ENCODE measurements around the gene FASTK. TPM values are rescaled to one million over a fixed set of nuclear protein-coding genes. Genes with fewer than 3 reads are reported as not detected.

FASTK gene
- total and polyA plus RNA-seq, 10 donors: 72.9 to 183 (median 85.5) TPM

- TF ChIP-seq POLR2AphosphoS5 (IDR thresholded peaks at IDR 0.05): no peak
- no peak for TF ChIP-seq CTCF (IDR thresholded peaks at IDR 0.05 in 8 of 11, conservative IDR thresholded peaks at IDR 0.05 in 3 of 11)
- no peak for TF ChIP-seq POLR2A (IDR thresholded peaks at IDR 0.05)
- no peak for DNase-seq
- Histone ChIP-seq H3K9me3 (no peaks in the 10 kb centered on the region), H3K27ac (no peak overlapping the region), H3K36me3 (peaks cover 0 to 38% (median 21%) of the 10 kb centered on the region in 6 donors), H3K4me1 (peaks cover 0 to 47% (median 26%) of the 10 kb centered on the region in 6 donors), H3K27me3 (replicated peaks in 1 of 7) (peaks cover 0 to 21% (median 0%) of the 10 kb centered on the region in 7 donors), H3K4me3 (peak overlapping the region in 5 of 8 donors; percentile 15 to 66 (median 22))
- 9 to 21% (median 13%) methylated on average over 55 to 114 of the region's 114 CpGs for WGBS, 5 donors
- intact Hi-C loops (cut with DNase I; ENCODE audit: low total_unique reads): no loop called here
Measured at GRCh38 chr7:151115121-151115835, 34.7 kb upstream of the FASTK start.

GRCh38 chr7:151114151-151115090 is 33.8 kb upstream of the FASTK start:
- peaks cover 0 to 56% (median 26%) of the 10 kb centered on the region in 6 donors for H3K4me1 ChIP-seq
- peak overlapping the region in 4 of 8 donors; percentile 18 to 66 (median 24) for H3K4me3 ChIP-seq
- peaks cover 0 to 21% (median 0%) of the 10 kb centered on the region in 7 donors for H3K27me3 ChIP-seq (replicated peaks in 1 of 7)

GRCh38 chr7:151113344-151114150 is 32.9 kb upstream of the FASTK start:
- Histone ChIP-seq H3K4me3 (no peak overlapping the region), H3K27ac (peak overlapping the region in 1 of 8 donors; percentile 7), H3K9me3 (no peaks in the 10 kb centered on the region), H3K4me1 (peaks cover 0 to 56% (median 26%) of the 10 kb centered on the region in 6 donors), H3K36me3 (peaks cover 0 to 21% (median 5%) of the 10 kb centered on the region in 6 donors), H3K27me3 (replicated peaks in 1 of 7) (peaks cover 0 to 21% (median 0%) of the 10 kb centered on the region in 7 donors)
- WGBS, 5 donors: 79 to 89% (median 86%) methylated on average over 13 of the region's 13 CpGs
- intact Hi-C loops (cut with DNase I; ENCODE audit: low total_unique reads): loop anchor here (5.0 kb wide), 2 partner anchors 81 to 216 kb away; no protein-coding TSS in a partner anchor
- TF ChIP-seq CTCF (IDR thresholded peaks at IDR 0.05 in 8 of 11, conservative IDR thresholded peaks at IDR 0.05 in 3 of 11): no peak
- TF ChIP-seq POLR2A (IDR thresholded peaks at IDR 0.05): no peak
- no peak for TF ChIP-seq POLR2AphosphoS5 (IDR thresholded peaks at IDR 0.05)
- DNase-seq: no peak

More at GRCh38 chr7:151114151-151115090, 33.8 kb upstream of the FASTK start:
- peak overlapping the region in 1 of 8 donors; percentile 7 for H3K27ac ChIP-seq
- H3K9me3 ChIP-seq: no peaks in the 10 kb centered on the region
- TF ChIP-seq CTCF (IDR thresholded peaks at IDR 0.05 in 8 of 11, conservative IDR thresholded peaks at IDR 0.05 in 3 of 11) (no peak), POLR2AphosphoS5 (IDR thresholded peaks at IDR 0.05) (no peak), POLR2A (IDR thresholded peaks at IDR 0.05) (no peak)
- intact Hi-C loops (cut with DNase I; ENCODE audit: low total_unique reads): loop anchor here (5.0 kb wide), 2 partner anchors 82 to 217 kb away; no protein-coding TSS in a partner anchor
- no peak for DNase-seq
- 34 to 88% (median 37%) methylated on average over 23 to 101 of the region's 101 CpGs for WGBS, 5 donors
- peaks cover 0 to 29% (median 13%) of the 10 kb centered on the region in 6 donors for H3K36me3 ChIP-seq
